Activated naive CD4-positive, alpha-beta T cell treated with anti-CD3 and anti-CD28 coated beads, Interleukin-2, amount 50 U/mL, for 24 hours (primary cell): Measurements from ENCODE around the gene SH3GLB2.
"Not testable (repeated sequence)": the region's sequence is repeated elsewhere in the genome, so short reads cannot be mapped to it uniquely, and the experiment has no call there.

Experiments used
- H3K27ac Mint-ChIP-seq: one replicate; pipeline ENCODE4 v1.8.0; 2021; ENCODE audit warnings: mild to moderate bottlenecking, mixed read lengths
- H3K27me3 Mint-ChIP-seq: one replicate; pipeline ENCODE4 v1.8.0; 2021; ENCODE audit warnings: mixed read lengths
- H3K36me3 Mint-ChIP-seq: one replicate; pipeline ENCODE4 v1.8.0; 2021; ENCODE audit warnings: mixed read lengths
- H3K4me1 Mint-ChIP-seq: one replicate; pipeline ENCODE4 v1.8.0; 2021; ENCODE audit warnings: mixed read lengths
- H3K4me3 Mint-ChIP-seq: one replicate; pipeline ENCODE4 v1.8.0; 2021; ENCODE audit warnings: mild to moderate bottlenecking, mixed read lengths
- H3K9me3 Mint-ChIP-seq: one replicate; pipeline ENCODE4 v1.8.0; 2021; ENCODE audit warnings: mixed read lengths

Gene SH3GLB2

DNA sequence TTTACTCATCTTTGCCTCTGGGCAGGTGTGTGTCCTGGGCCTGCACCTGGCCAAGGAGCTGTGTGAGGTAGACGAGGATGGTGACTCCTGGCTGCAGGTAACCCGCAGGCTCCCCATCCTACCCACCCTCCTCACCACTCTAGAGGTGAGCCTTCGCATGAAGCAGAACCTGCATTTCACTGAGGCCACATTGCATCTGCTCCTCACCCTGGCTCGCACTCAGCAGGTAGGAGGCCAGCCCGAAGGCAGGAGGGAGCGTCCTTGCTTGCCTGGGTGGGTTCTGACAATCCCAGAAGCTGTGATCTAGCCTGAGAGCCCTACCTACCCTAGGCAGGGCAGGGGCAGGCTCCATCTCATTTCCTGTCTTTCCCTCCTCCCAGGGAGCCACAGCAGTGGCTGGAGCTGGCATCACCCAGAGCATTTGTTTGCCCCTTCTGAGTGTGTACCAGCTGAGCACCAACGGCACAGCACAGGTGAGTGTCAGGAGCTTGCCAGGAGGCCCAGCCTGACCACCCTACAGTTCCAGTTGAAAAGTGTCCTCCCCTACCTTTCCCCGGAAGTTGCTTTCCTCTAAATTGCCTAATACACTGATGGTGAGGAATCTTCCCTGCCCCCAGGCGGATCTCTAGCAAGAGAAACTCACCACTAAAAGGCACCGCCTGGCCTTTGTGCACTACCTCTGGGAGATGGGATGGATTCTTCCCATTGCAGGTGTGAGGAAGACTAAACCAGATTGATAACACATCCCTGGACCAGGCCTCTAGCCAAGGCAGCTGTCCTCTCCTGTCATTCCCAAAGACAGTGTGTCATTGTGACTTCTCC lies 26.4 kb downstream of the SH3GLB2 start:
- Mint-ChIP-seq H3K27ac (peak overlapping the region; percentile 79), H3K9me3 (no peaks in the 10 kb centered on the region), H3K4me1 (no peaks in the 10 kb centered on the region), H3K4me3 (no peak overlapping the region), H3K27me3 (no peaks in the 10 kb centered on the region), H3K36me3 (peaks cover 22% of the 10 kb centered on the region)

- Mint-ChIP-seq H3K36me3 (peaks cover 28% of the 10 kb centered on the region), H3K9me3 (no peaks in the 10 kb centered on the region), H3K4me3 (no peak overlapping the region), H3K27me3 (no peaks in the 10 kb centered on the region), H3K27ac (peak overlapping the region; percentile 51), H3K4me1 (peaks cover 12% of the 10 kb centered on the region)
These were observed 28.4 kb downstream of the SH3GLB2 start for GRCh38 chr9:128999581-129000206.

DNA sequence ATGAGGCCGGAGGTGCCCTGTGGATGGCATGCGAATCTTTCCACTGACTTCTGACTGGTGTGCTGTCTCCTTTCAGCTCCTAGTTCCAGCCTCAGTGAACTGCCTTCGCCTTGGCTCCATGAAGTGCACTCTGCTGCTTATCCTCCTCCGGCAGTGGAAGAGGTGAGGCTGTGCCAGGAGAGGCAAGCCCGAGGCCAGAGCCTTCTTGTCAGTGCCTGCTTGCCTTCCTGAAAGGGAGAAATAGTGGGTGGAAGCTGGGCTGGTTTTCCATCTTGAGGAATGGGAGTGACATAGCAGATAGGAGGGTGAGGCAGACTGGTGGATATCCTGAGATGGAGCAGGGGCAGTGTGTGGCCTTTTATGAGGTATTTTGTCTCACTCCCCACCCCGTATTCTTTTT lies 29.7 kb downstream of the SH3GLB2 start:
- Mint-ChIP-seq H3K27me3 (no peaks in the 10 kb centered on the region), H3K36me3 (peaks cover 34% of the 10 kb centered on the region), H3K9me3 (no peaks in the 10 kb centered on the region), H3K27ac (no peak overlapping the region), H3K4me3 (no peak overlapping the region), H3K4me1 (peaks cover 16% of the 10 kb centered on the region)

GRCh38 chr9:128995791-128996190 lies 32.3 kb downstream of the SH3GLB2 start:
- H3K4me1 Mint-ChIP-seq, result peaks cover 16% of the 10 kb centered on the region
- H3K9me3 Mint-ChIP-seq, result no peaks in the 10 kb centered on the region
- no peak overlapping the region for H3K4me3 Mint-ChIP-seq
- peaks cover 33% of the 10 kb centered on the region for H3K36me3 Mint-ChIP-seq
- H3K27me3 Mint-ChIP-seq, result no peaks in the 10 kb centered on the region
- H3K27ac Mint-ChIP-seq, result no peak overlapping the region

DNA sequence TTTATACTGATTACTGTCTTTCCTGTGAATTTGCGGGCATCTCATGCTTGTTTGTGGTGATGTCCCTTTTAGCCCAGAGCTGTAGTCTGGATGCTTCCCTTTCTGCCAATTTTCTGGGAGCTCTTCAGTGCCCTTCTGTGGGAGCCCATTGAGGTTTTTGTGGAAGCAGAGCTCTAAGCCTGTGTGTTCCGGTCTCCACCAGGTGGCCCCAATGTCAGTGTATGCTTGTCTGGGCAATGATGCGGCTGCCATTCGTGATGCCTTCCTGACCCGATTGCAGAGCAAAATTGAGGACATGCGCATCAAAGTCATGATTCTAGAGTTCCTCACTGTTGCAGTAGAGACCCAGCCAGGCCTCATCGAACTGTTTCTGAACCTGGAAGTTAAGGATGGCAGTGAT lies 35.1 kb downstream of the SH3GLB2 start:
- no peaks in the 10 kb centered on the region for H3K9me3 Mint-ChIP-seq
- H3K27me3 Mint-ChIP-seq, result no peaks in the 10 kb centered on the region
- no peak overlapping the region for H3K4me3 Mint-ChIP-seq
- peaks cover 35% of the 10 kb centered on the region for H3K36me3 Mint-ChIP-seq
- no peak overlapping the region for H3K27ac Mint-ChIP-seq
- H3K4me1 Mint-ChIP-seq, result peaks cover 16% of the 10 kb centered on the region

- Mint-ChIP-seq H3K9me3 (no peaks in the 10 kb centered on the region), H3K36me3 (peaks cover 25% of the 10 kb centered on the region), H3K4me3 (no peak overlapping the region), H3K27me3 (no peaks in the 10 kb centered on the region), H3K4me1 (no peaks in the 10 kb centered on the region), H3K27ac (no peak overlapping the region)
These were observed 40.3 kb downstream of the SH3GLB2 start for GRCh38 chr9:128987805-128988204.

GRCh38 chr9:128986671-128987070 lies 41.5 kb downstream of the SH3GLB2 start:
- peaks cover 25% of the 10 kb centered on the region for H3K36me3 Mint-ChIP-seq
- no peak overlapping the region for H3K27ac Mint-ChIP-seq
- H3K9me3 Mint-ChIP-seq, result no peaks in the 10 kb centered on the region
- no peaks in the 10 kb centered on the region for H3K27me3 Mint-ChIP-seq
- no peaks in the 10 kb centered on the region for H3K4me1 Mint-ChIP-seq
- H3K4me3 Mint-ChIP-seq, result no peak overlapping the region

DNA sequence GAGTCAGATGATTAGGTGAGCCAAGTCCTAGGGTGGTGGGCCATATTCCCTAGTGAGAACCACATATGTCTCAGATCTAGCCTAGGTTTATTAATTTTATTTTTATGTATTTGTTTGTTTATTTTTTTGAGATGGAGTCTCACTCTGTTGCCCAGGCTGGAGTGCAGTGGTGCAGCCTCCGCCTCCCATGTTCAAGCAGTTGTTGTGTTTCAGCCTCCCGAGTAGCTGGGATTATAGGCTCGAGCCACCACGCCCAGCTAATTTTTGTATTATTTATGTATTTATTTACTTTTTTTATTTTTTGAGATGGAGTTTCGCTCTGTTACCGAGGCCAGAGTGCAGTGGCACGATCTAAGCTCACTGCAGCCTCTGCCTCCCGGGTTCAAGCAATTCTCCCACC lies 44.6 kb downstream of the SH3GLB2 start:
- H3K9me3 Mint-ChIP-seq, result no peaks in the 10 kb centered on the region
- no peak overlapping the region for H3K4me3 Mint-ChIP-seq
- no peaks in the 10 kb centered on the region for H3K4me1 Mint-ChIP-seq
- peaks cover 38% of the 10 kb centered on the region for H3K36me3 Mint-ChIP-seq
- H3K27me3 Mint-ChIP-seq, result no peaks in the 10 kb centered on the region
- no peak overlapping the region for H3K27ac Mint-ChIP-seq

- no peaks in the 10 kb centered on the region for H3K9me3 Mint-ChIP-seq
- H3K4me3 Mint-ChIP-seq, result no peak overlapping the region
- H3K27me3 Mint-ChIP-seq, result no peaks in the 10 kb centered on the region
- no peaks in the 10 kb centered on the region for H3K4me1 Mint-ChIP-seq
- peaks cover 26% of the 10 kb centered on the region for H3K36me3 Mint-ChIP-seq
- no peak overlapping the region for H3K27ac Mint-ChIP-seq
These were observed 49.0 kb downstream of the SH3GLB2 start for GRCh38 chr9:128979111-128979510.

- Mint-ChIP-seq H3K27ac (no peak overlapping the region), H3K4me1 (no peaks in the 10 kb centered on the region), H3K4me3 (no peak overlapping the region), H3K9me3 (no peaks in the 10 kb centered on the region), H3K27me3 (no peaks in the 10 kb centered on the region), H3K36me3 (peaks cover 17% of the 10 kb centered on the region)
These were observed 55.2 kb downstream of the SH3GLB2 start for GRCh38 chr9:128972956-128973355.

GRCh38 chr9:128969491-128969890 lies 58.6 kb downstream of the SH3GLB2 start:
- Mint-ChIP-seq H3K9me3 (no peaks in the 10 kb centered on the region), H3K27me3 (no peaks in the 10 kb centered on the region), H3K27ac (no peak overlapping the region), H3K36me3 (peaks cover 16% of the 10 kb centered on the region), H3K4me1 (no peaks in the 10 kb centered on the region), H3K4me3 (no peak overlapping the region)

DNA sequence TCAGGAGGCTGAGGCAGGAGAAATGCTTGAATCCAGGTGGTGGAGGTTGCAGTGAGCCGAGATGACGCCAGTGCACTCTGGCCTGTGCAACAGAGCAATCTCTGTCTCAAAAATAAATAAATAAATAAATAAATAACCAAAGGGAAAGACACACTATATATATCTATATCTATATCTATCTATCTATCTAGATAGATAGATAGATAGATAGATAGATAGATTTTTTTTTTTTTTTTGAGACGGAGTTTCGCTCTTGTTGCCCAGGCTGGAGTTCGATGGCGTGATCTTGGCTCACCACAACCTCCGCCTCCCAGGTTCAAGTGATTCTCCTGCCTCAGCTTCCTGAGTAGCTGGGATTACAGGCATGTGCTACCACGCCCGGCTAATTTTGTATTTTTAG lies 66.7 kb downstream of the SH3GLB2 start:
- H3K9me3 Mint-ChIP-seq, H3K27ac Mint-ChIP-seq, H3K27me3 Mint-ChIP-seq, H3K4me1 Mint-ChIP-seq, H3K4me3 Mint-ChIP-seq, H3K36me3 Mint-ChIP-seq: not testable (repeated sequence)
